ENCODE measurements around the gene ANO3.

The ANO3 gene

DNA sequence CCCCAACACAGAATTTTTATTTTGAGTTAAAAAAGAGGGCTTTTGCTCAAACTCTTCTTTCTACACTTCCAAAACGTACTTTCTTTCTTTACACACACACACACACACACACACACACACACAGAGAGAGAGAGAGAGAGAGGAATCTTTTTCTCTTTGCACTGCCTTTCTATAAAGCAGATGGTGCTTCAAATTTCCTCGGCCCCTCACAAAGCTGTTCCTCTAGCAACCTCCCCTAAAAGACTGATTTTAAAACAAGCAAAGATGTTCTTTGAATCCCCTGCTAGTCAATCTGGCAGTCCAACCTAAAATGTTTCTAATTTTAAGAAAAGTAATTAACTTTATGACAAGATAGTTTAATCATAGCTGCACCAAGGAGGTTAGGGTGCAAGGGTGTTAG is 2.7 kb upstream of the ANO3 start:
- Mint-ChIP-seq H3K9me3 (no peaks in the 10 kb centered on the region), H3K27ac (no peak overlapping the region), H3K4me3 (no peak overlapping the region), H3K27me3 (peaks cover 7% of the 10 kb centered on the region), H3K36me3 (no peaks in the 10 kb centered on the region), H3K4me1 (no peaks in the 10 kb centered on the region)
- CTCF ChIA-PET: no interaction called here
- no peak for DNase-seq

DNA sequence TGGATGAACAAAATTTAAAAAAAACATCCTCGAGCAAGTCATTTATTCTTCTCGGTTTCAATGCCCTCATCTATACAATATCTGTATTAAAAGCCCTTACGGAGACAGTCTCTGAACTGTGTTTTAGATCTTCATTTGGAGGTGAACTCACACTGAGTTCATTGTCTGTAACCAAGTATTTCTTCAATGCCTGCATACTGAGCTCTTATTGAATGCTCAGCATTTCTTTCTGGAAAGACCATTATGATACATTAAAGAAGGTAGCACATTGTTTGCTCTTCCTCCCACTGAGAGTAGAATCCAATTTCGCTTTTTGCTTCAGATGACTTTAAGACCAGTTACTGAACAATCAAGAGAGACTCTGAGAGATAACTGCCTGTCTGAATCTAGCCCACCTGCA is 1.7 kb upstream of the ANO3 start:
- Mint-ChIP-seq H3K27ac (no peak overlapping the region), H3K27me3 (peaks cover 7% of the 10 kb centered on the region), H3K4me3 (no peak overlapping the region), H3K36me3 (no peaks in the 10 kb centered on the region), H3K9me3 (no peaks in the 10 kb centered on the region), H3K4me1 (no peaks in the 10 kb centered on the region)
- CTCF ChIA-PET: no interaction called here
- DNase-seq: no peak

DNA sequence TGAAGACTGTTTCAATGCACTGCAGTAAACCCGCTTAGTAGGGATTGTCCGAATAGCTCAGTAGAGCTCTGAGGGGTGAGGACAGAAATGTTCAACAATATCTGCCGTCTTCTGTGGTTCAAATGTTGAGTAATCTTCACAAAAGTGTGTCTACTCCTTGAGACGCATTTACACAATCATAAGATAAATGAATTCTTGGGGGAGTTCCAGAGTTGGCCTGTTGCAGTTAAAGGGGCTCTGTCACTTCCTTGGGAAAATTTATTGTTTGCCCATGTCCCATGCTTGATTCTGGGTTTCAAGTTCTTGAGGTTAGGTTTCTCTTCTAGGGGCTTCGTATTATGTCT is 614 bp downstream of the ANO3 start:
- H3K4me1 Mint-ChIP-seq: no peaks in the 10 kb centered on the region
- H3K4me3 Mint-ChIP-seq: no peak overlapping the region
- DNase-seq: no peak
- H3K9me3 Mint-ChIP-seq: no peaks in the 10 kb centered on the region
- H3K36me3 Mint-ChIP-seq: no peaks in the 10 kb centered on the region
- peaks cover 7% of the 10 kb centered on the region for H3K27me3 Mint-ChIP-seq
- H3K27ac Mint-ChIP-seq: no peak overlapping the region
- CTCF ChIA-PET: interaction anchor here (0.5 kb wide), 1 partner anchor 518 kb away, joined by 3 read pairs; no protein-coding TSS in a partner anchor

DNA sequence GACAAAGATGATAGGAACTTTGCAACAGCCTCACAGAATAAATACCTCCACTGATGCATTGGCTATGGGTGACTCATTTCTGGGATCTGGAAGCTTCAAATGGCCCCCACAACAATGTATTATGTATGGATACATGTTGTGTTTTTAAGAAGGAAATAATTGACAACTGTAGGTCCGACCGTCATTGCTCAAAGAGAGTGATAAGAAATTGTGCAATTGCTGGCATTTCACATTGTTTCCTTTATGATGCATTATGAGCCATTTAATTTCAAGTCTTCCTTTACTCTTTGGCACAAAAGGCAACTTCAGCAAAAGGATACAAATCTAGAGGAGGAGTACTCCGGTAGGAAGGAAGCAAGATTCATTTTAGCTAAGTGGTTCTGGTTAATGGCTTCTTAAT is 2.0 kb downstream of the ANO3 start:
- Mint-ChIP-seq H3K4me3 (no peak overlapping the region), H3K27me3 (peaks cover 7% of the 10 kb centered on the region), H3K27ac (no peak overlapping the region), H3K9me3 (no peaks in the 10 kb centered on the region), H3K4me1 (no peaks in the 10 kb centered on the region), H3K36me3 (no peaks in the 10 kb centered on the region)
- no peak for DNase-seq
- CTCF ChIA-PET: no interaction called here

DNA sequence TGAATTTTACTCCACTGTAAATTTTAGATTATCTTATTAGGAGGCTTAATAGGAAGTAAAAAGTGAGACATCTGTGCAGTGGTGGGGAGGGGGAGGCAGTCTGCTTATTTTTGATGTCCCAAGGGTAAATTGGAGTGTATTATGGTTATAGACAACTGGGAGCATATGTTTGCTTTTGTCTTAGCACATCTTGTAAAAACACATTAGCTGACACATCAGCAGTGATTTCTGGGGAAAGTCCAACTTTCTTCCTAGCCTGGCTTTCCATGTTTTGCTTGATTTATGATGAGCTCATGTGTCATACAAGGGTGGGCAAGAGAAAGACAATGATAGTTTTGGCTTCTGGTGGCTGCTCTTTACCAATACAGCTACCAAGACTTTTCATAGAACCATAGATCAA is 4.0 kb downstream of the ANO3 start:
- Mint-ChIP-seq H3K9me3 (no peaks in the 10 kb centered on the region), H3K4me3 (no peak overlapping the region), H3K36me3 (no peaks in the 10 kb centered on the region), H3K27me3 (peaks cover 7% of the 10 kb centered on the region), H3K4me1 (no peaks in the 10 kb centered on the region), H3K27ac (no peak overlapping the region)
- no peak for DNase-seq
- CTCF ChIA-PET: no interaction called here

DNA sequence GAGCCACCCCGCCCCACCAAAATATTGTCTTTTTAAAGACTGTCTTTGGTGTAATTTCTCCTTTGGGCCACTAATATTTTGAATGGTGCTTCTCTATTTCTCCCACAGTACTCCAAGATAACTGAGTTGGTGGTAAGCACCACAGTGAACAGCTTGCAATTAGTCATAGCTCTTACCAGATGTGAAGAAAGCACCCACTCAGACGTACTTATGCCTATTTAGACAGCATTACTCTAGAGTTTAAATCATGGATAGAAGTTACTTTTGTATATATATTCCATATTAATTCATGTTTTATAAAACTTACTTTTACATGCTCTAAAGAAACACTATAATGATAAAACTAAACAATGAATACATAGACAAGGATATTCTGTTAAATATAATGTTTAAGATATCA is 12.7 kb downstream of the ANO3 start:
- Mint-ChIP-seq H3K27me3 (no peaks in the 10 kb centered on the region), H3K4me1 (no peaks in the 10 kb centered on the region), H3K4me3 (no peak overlapping the region), H3K36me3 (no peaks in the 10 kb centered on the region), H3K9me3 (peaks cover under 1% of the 10 kb centered on the region), H3K27ac (no peak overlapping the region)
- no peak for DNase-seq
- CTCF ChIA-PET: no interaction called here

DNA sequence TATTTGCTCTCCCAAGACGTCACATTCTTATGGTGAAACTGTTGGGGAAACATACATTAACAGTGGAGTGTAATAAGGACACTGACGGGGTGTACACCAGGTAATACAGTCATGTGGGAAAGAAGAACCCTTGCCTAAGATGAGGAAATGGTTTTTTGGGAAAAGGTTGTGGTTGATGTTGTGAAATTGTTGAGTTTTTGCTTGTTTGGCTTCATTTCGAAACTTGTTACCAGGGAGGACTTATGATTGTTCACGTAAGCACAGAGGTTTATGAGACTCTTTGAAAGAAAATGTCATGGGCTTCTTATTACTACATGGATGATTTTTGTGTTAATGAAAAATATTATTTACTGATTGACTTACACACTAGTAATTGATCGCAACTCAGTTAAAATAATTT is 16.8 kb downstream of the ANO3 start:
- Mint-ChIP-seq H3K9me3 (peaks cover 11% of the 10 kb centered on the region), H3K4me3 (no peak overlapping the region), H3K4me1 (no peaks in the 10 kb centered on the region), H3K27me3 (no peaks in the 10 kb centered on the region), H3K36me3 (no peaks in the 10 kb centered on the region), H3K27ac (no peak overlapping the region)
- CTCF ChIA-PET: no interaction called here
- DNase-seq: no peak

DNA sequence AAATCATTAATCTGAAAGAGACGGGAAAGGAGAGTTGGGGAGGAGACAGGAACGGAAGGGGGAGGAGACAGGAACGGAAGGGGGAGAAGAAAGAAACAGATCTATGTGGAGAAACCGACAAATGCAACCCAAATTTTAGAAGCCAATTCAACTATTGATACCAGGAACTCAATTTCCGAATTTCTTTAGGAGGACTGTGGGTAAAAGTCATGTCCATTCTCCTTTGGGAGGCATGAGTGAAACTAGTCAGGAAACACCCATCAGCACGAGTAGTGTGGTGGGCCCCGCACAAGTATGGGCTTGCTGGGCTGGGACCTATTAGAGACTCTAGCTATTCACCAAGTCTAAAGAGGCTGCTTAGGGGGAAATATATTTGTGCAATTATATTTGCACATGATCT is 18.1 kb downstream of the ANO3 start:
- no peak for DNase-seq
- no peaks in the 10 kb centered on the region for H3K27me3 Mint-ChIP-seq
- no peak overlapping the region for H3K4me3 Mint-ChIP-seq
- no peak overlapping the region for H3K27ac Mint-ChIP-seq
- CTCF ChIA-PET: no interaction called here
- H3K4me1 Mint-ChIP-seq: no peaks in the 10 kb centered on the region
- H3K9me3 Mint-ChIP-seq: peaks cover 11% of the 10 kb centered on the region
- H3K36me3 Mint-ChIP-seq: no peaks in the 10 kb centered on the region

DNA sequence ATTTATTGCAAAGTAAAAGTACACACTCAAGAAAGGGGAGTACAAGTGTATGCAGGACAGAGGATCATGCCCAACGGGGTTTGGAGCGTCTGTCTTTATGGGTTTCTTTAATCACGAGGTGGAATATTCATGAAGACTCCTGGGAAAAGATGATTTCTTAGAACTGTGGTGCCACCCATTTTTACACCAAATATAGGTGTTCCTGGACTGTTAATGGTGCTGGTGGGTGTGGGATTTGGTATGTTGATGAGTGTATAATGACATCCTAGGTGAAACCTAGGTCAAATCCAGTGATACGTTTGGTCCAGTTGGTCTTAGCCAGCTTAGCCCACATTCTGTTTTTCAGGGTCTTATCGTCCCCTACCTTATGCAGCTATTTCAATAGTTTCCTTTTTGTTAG is 21.1 kb downstream of the ANO3 start:
- Mint-ChIP-seq H3K27ac (no peak overlapping the region), H3K4me3 (no peak overlapping the region), H3K36me3 (no peaks in the 10 kb centered on the region), H3K27me3 (no peaks in the 10 kb centered on the region), H3K9me3 (peaks cover 11% of the 10 kb centered on the region), H3K4me1 (no peaks in the 10 kb centered on the region)
- CTCF ChIA-PET: no interaction called here
- DNase-seq: no peak

DNA sequence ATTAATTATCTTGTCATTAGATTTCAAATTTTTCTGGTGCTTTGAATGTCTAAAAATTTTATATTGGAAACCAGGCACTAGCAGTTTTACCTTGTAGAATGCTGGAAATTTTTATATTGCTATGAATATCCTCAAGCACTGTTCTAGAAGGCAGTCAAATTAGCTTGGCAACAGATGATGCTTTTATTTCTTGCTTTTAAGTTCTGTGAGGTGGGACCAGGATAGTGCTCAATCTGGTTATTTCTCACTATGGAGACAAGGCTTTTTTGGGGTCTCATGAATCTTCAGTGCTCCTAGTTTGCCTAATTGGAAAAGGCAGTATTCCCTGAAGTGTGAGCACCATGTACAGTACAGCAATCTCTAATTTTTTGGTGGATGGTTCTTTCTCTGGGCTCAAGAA is 27.1 kb downstream of the ANO3 start:
- H3K27me3 Mint-ChIP-seq: no peaks in the 10 kb centered on the region
- DNase-seq: no peak
- no peak overlapping the region for H3K27ac Mint-ChIP-seq
- CTCF ChIA-PET: no interaction called here
- H3K4me1 Mint-ChIP-seq: no peaks in the 10 kb centered on the region
- H3K36me3 Mint-ChIP-seq: no peaks in the 10 kb centered on the region
- H3K4me3 Mint-ChIP-seq: no peak overlapping the region
- peaks cover 10% of the 10 kb centered on the region for H3K9me3 Mint-ChIP-seq

DNA sequence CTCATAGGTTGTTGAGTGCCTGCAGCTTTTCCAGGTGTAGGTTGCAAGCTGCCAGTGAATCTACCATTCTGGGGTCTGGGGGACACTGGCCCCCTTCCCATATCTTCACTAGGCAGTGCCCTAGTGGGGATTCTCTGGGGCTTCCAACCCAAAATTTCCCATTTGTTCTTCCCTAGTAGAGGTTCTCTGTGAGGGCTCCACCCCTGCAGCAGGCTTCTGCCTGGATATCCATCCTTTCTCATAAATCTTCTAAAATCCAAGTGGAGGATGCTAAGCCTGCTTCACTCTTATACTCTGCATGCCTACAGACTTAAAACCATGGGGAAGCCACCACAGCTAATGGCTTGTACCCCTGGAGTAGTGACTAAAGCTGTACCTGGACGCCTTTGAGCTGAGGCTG is 33.4 kb downstream of the ANO3 start:
- peaks cover 30% of the 10 kb centered on the region for H3K9me3 Mint-ChIP-seq
- no peaks in the 10 kb centered on the region for H3K36me3 Mint-ChIP-seq
- H3K27me3 Mint-ChIP-seq: no peaks in the 10 kb centered on the region
- no peak for DNase-seq
- no peaks in the 10 kb centered on the region for H3K4me1 Mint-ChIP-seq
- CTCF ChIA-PET: no interaction called here
- H3K4me3 Mint-ChIP-seq: no peak overlapping the region
- H3K27ac Mint-ChIP-seq: no peak overlapping the region

DNA sequence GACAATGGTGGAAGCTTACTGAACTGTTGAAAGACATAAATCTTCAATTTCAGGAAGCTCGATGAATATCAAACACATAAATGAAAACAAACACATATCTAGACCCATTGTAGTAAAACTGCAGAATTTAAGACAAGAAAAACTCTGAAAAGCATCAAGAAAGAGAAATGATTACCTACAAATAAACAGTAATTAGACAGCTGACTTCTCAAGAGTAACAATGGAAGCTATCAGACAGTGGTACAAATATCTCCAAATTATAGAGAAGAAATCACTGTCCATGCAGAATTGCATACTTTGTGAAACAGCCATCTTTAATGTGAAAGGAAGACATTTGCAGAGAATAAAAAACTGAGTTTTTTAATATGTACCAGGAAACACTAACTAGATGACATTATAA is 45.7 kb downstream of the ANO3 start:
- CTCF ChIA-PET: no interaction called here
- no peak overlapping the region for H3K27ac Mint-ChIP-seq
- no peak for DNase-seq
- H3K36me3 Mint-ChIP-seq: no peaks in the 10 kb centered on the region
- no peak overlapping the region for H3K4me3 Mint-ChIP-seq
- H3K4me1 Mint-ChIP-seq: no peaks in the 10 kb centered on the region
- peaks cover 24% of the 10 kb centered on the region for H3K9me3 Mint-ChIP-seq
- no peaks in the 10 kb centered on the region for H3K27me3 Mint-ChIP-seq

DNA sequence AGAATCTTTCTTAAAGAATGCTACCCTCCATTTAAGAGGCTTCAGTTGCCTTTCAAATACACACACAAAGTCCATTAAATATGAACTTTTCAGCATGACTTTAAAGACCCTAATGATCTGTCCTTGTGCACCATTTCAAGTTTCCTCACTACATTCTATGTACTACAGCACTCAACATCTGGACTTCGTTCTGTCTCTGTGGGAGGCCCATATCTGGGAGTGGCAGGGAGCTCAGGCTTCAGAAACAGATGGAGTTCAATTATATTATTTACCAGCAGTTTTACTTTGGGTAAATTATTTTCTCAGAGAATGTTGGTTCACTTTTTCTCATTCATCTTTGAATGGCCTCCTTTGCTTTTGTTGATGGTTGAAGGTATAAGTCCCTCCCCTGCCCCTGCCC is 67.4 kb downstream of the ANO3 start:
- H3K4me1 Mint-ChIP-seq: no peaks in the 10 kb centered on the region
- H3K36me3 Mint-ChIP-seq: no peaks in the 10 kb centered on the region
- H3K27me3 Mint-ChIP-seq: no peaks in the 10 kb centered on the region
- CTCF ChIA-PET: no interaction called here
- DNase-seq: no peak
- no peak overlapping the region for H3K27ac Mint-ChIP-seq
- H3K9me3 Mint-ChIP-seq: peaks cover 8% of the 10 kb centered on the region
- no peak overlapping the region for H3K4me3 Mint-ChIP-seq

DNA sequence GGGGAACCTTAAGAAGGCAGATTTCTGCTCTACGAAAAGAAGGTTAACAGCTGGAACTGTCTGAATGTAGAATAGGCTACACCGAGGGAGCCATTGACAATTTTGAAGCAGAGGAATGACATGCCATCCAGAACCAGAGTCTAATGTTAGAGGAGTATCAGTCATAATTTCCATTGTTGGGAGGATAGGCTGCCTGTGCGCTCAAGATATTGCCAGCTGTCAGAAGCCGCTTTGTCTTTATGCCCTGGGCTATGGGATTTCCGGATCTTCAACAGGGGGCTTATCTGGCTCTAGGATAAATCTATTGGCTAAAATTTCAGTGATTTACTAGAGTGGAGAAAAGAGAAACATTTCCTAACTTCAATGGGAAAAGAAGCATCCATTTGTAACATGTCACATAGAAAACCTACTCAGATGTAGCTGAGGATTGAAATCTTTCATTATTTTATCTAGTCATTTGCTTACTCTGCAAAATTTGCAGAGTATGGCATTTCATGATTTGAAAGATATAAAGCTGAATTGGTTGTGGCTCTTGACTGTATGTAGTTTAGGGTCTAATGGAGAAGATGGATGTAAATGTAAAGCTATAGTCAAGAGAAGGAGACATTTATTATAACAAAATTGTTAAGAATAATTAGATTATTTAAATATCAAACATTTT is 78.9 kb downstream of the ANO3 start:
- no peaks in the 10 kb centered on the region for H3K36me3 Mint-ChIP-seq
- H3K27me3 Mint-ChIP-seq: no peaks in the 10 kb centered on the region
- H3K27ac Mint-ChIP-seq: no peak overlapping the region
- peaks cover 2% of the 10 kb centered on the region for H3K9me3 Mint-ChIP-seq
- no peak overlapping the region for H3K4me3 Mint-ChIP-seq
- DNase-seq: no peak
- CTCF ChIA-PET: no interaction called here
- no peaks in the 10 kb centered on the region for H3K4me1 Mint-ChIP-seq

DNA sequence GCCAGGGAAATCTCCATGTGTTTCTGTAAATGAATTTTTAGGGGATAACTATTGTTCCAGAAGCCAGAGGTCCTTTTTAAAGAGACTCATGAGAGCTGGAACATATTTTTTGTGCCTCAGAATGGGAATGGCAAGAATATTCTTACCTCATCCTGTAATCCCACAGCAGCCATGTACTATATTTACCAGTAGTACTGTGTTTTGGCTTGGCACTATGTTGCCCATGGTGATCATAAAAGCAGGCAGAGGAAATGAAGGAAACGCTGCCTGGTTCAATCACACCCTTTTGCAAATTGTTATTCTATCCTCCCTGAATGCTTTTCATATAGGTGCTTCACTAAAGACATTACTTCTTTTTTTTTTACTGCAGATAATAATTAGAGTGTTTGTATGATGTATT is 81.0 kb downstream of the ANO3 start:
- Mint-ChIP-seq H3K27me3 (no peaks in the 10 kb centered on the region), H3K4me3 (no peak overlapping the region), H3K4me1 (no peaks in the 10 kb centered on the region), H3K9me3 (peaks cover 4% of the 10 kb centered on the region), H3K36me3 (no peaks in the 10 kb centered on the region), H3K27ac (no peak overlapping the region)
- no peak for DNase-seq
- CTCF ChIA-PET: no interaction called here

DNA sequence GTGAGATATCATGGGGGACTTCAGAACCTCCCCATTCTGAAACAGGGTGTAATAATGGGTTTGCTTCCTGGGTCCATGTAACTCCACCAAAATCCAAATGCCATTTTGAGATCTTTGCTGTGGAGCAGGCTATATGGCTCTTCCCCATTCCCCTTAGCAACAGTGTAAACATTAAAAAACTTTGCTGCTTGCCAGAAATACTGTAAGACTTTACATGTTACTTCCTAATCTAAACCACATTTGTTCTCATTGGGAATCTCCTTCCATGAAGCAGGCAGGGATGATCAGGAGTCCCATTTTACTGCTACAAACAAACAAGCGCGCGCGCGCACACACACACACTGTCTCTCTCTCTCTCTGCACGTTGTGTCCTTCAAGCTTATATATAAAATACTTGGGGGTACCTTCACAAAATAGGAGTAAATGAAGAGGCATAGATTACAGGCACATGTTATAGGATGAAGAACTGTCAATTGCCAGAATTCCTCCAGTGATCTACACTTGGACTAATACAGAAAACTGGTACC is 86.5 kb downstream of the ANO3 start:
- Mint-ChIP-seq H3K27me3 (no peaks in the 10 kb centered on the region), H3K27ac (no peak overlapping the region), H3K36me3 (no peaks in the 10 kb centered on the region), H3K4me1 (no peaks in the 10 kb centered on the region), H3K9me3 (peaks cover 4% of the 10 kb centered on the region), H3K4me3 (no peak overlapping the region)
- CTCF ChIA-PET: no interaction called here
- DNase-seq: no peak
